Activated CD8-positive, alpha-beta T cell treated with anti-CD3 and anti-CD28 coated beads, Interleukin-2, amount 10 ng/mL, durations not matched to agents 7 days and 5 days (primary cell): ENCODE measurements around the gene MTUS2. TPM values are rescaled to one million over a fixed set of nuclear protein-coding genes. Genes with fewer than 3 reads are reported as not detected.

ENCODE experiments used
- ATAC-seq: fragments of 150-1000 bp; cut with Tn5 transposase; one replicate; pipeline ENCODE4 v1.10.0; 2021; ENCODE audit warnings: moderate library complexity
- CTCF ChIA-PET: fragments of 350-600 bp; sonication (Branson Sonifier 250); formaldehyde crosslinking; loops from one replicate; lab custom pipeline; 2021; ENCODE audit warnings: antibody characterized with exemption; lab: Charles Lee
- POLR2A ChIA-PET: fragments of 350-600 bp; sonication (Branson Sonifier 250); formaldehyde crosslinking; loops from one replicate; lab custom pipeline; 2021; ENCODE audit warnings: antibody characterized with exemption; lab: Charles Lee
- DNase-seq: peaks from one replicate; pipeline ENCODE4 v3.0.0-alpha.2; 2020
- H3K27ac Mint-ChIP-seq: one replicate; pipeline ENCODE4 v1.8.0; 2021; ENCODE audit warnings: mild to moderate bottlenecking, mixed read lengths
- H3K27me3 Mint-ChIP-seq: one replicate; pipeline ENCODE4 v1.8.0; 2021; ENCODE audit warnings: low read depth, mixed read lengths
- H3K36me3 Mint-ChIP-seq: one replicate; pipeline ENCODE4 v1.8.0; 2021; ENCODE audit warnings: low read depth, mixed read lengths
- H3K4me1 Mint-ChIP-seq: one replicate; pipeline ENCODE4 v1.8.0; 2021; ENCODE audit warnings: low read depth, mixed read lengths
- H3K4me3 Mint-ChIP-seq: one replicate; pipeline ENCODE4 v1.8.0; 2021; ENCODE audit warnings: mild to moderate bottlenecking, mixed read lengths
- H3K9me3 Mint-ChIP-seq: one replicate; pipeline ENCODE4 v1.8.0; 2022; ENCODE audit warnings: mixed read lengths; ENCODE audit not compliant: insufficient read depth
- total RNA-seq, 2 experiments: library from RNA; stranded (reverse); gene quantifications; one replicate each; pipeline ENCODE4 v1.2.3, GENCODE V29; 2021

The MTUS2 gene
- total RNA-seq, 2 experiments from 2014 or later, result not detected

GRCh38 chr13:29284726-29285125 lies 464.6 kb downstream of the MTUS2 start:
- CTCF ChIA-PET, result no interaction called here
- Mint-ChIP-seq H3K4me1 (no peaks in the 10 kb centered on the region), H3K27me3 (no peaks in the 10 kb centered on the region)

GRCh38 chr13:29287237-29287636 lies 467.1 kb downstream of the MTUS2 start:
- no peak for DNase-seq
- POLR2A ChIA-PET, result no interaction called here
- Mint-ChIP-seq H3K27ac (no peak overlapping the region), H3K27me3 (no peaks in the 10 kb centered on the region), H3K4me1 (no peaks in the 10 kb centered on the region), H3K36me3 (no peaks in the 10 kb centered on the region), H3K4me3 (no peak overlapping the region), H3K9me3 (no peaks in the 10 kb centered on the region)
- ATAC-seq, result no peak
- CTCF ChIA-PET, result no interaction called here

More at GRCh38 chr13:29284726-29285125, 464.6 kb downstream of the MTUS2 start:
- POLR2A ChIA-PET, result no interaction called here
- Mint-ChIP-seq H3K36me3 (no peaks in the 10 kb centered on the region), H3K4me3 (no peak overlapping the region), H3K9me3 (no peaks in the 10 kb centered on the region), H3K27ac (no peak overlapping the region)
- no peak for DNase-seq
- no peak for ATAC-seq

- Mint-ChIP-seq H3K27me3 (no peaks in the 10 kb centered on the region), H3K9me3 (no peaks in the 10 kb centered on the region), H3K4me1 (no peaks in the 10 kb centered on the region), H3K4me3 (no peak overlapping the region), H3K27ac (no peak overlapping the region), H3K36me3 (no peaks in the 10 kb centered on the region)
- ChIA-PET POLR2A (no interaction called here), CTCF (no interaction called here)
- no peak for DNase-seq
- ATAC-seq, result no peak
Measured at GRCh38 chr13:29292045-29292444, 471.9 kb downstream of the MTUS2 start.

GRCh38 chr13:29294821-29295220 lies 474.7 kb downstream of the MTUS2 start:
- Mint-ChIP-seq H3K36me3 (no peaks in the 10 kb centered on the region), H3K4me1 (no peaks in the 10 kb centered on the region), H3K27ac (no peak overlapping the region), H3K27me3 (no peaks in the 10 kb centered on the region), H3K9me3 (no peaks in the 10 kb centered on the region), H3K4me3 (no peak overlapping the region)
- CTCF ChIA-PET, result no interaction called here
- no peak for DNase-seq
- POLR2A ChIA-PET, result no interaction called here
- ATAC-seq, result no peak

DNA sequence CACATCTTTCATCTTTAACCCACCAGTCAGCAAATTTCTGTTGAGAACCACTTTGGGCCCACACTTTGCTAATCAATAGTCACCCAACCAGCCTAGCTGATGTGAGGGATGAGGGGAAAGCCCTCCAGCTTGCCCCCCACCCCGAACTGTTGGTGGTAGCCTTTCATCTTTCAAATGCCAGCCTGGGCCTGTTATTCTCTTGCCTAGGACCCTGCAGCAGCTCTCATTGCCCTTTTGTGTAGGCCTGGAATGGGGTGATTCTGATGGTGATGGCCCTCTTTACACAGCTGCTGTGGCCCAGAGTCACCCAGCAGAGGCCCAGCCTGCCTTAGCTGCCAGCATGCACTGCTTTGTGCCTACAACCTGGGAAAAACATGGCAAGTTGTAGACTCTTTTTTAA lies 480.9 kb downstream of the MTUS2 start:
- Mint-ChIP-seq H3K27me3 (no peaks in the 10 kb centered on the region), H3K27ac (no peak overlapping the region), H3K9me3 (peaks cover 18% of the 10 kb centered on the region), H3K36me3 (no peaks in the 10 kb centered on the region), H3K4me1 (no peaks in the 10 kb centered on the region), H3K4me3 (no peak overlapping the region)
- ChIA-PET CTCF (no interaction called here), POLR2A (no interaction called here)
- DNase-seq (no peak), ATAC-seq (no peak)

GRCh38 chr13:29304148-29304547 lies 484.0 kb downstream of the MTUS2 start:
- H3K27ac Mint-ChIP-seq, result no peak overlapping the region
- no peaks in the 10 kb centered on the region for H3K36me3 Mint-ChIP-seq
- H3K9me3 Mint-ChIP-seq, result peaks cover 18% of the 10 kb centered on the region
- H3K4me1 Mint-ChIP-seq, result no peaks in the 10 kb centered on the region
- POLR2A ChIA-PET, result no interaction called here
- no peak for ATAC-seq
- no peak for DNase-seq
- CTCF ChIA-PET, result no interaction called here
- H3K27me3 Mint-ChIP-seq, result no peaks in the 10 kb centered on the region
- no peak overlapping the region for H3K4me3 Mint-ChIP-seq

DNA sequence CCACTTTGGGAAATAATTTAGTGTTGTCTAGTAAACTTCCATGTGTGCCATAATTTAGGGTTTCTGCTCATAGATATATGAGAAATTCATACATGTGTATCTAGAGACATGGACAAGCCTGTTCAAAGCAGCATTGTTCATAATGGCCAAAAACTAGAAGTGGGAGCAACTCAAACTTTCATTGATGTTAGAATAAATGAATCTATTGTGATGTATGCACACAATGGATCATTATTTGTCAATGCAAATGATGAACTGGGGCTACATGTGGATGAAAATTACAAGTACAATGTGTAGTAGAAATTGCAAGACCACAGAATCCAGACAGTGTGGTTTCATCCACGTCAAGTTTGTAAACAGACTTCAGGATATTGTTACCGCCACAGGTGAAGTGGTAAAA lies 490.7 kb downstream of the MTUS2 start:
- Mint-ChIP-seq H3K27ac (no peak overlapping the region), H3K4me1 (no peaks in the 10 kb centered on the region), H3K4me3 (no peak overlapping the region), H3K36me3 (no peaks in the 10 kb centered on the region), H3K9me3 (no peaks in the 10 kb centered on the region), H3K27me3 (no peaks in the 10 kb centered on the region)
- POLR2A ChIA-PET, result no interaction called here
- DNase-seq, result no peak
- CTCF ChIA-PET, result no interaction called here
- no peak for ATAC-seq

DNA sequence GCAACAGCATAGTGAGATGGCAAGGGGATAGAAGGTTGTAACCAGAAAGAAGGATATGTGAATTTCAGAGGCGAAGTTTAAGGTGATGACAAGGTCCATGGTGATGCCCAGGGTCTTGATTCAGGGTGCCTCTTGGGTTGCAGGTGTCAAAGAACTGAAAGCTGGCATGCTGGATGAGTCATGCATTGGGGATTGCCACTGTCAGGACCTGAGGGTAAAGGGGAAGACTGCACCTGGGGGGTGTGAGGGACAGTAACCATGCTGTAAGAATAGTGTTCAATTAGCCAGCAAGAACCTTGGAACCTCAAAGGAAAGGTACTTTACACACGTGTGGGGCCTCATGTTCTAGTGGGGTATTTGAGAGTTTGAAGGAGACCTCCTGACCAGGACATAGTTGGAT lies 495.7 kb downstream of the MTUS2 start:
- DNase-seq (no peak), ATAC-seq (no peak)
- H3K27me3 Mint-ChIP-seq, result no peaks in the 10 kb centered on the region
- H3K9me3 Mint-ChIP-seq, result no peaks in the 10 kb centered on the region
- H3K36me3 Mint-ChIP-seq, result no peaks in the 10 kb centered on the region
- ChIA-PET CTCF (no interaction called here), POLR2A (interaction anchor here (0.7 kb wide), 1 partner anchor 1355 kb away, joined by 3 read pairs; no protein-coding TSS in a partner anchor)
- H3K4me1 Mint-ChIP-seq, result no peaks in the 10 kb centered on the region
- H3K27ac Mint-ChIP-seq, result no peak overlapping the region
- H3K4me3 Mint-ChIP-seq, result no peak overlapping the region

DNA sequence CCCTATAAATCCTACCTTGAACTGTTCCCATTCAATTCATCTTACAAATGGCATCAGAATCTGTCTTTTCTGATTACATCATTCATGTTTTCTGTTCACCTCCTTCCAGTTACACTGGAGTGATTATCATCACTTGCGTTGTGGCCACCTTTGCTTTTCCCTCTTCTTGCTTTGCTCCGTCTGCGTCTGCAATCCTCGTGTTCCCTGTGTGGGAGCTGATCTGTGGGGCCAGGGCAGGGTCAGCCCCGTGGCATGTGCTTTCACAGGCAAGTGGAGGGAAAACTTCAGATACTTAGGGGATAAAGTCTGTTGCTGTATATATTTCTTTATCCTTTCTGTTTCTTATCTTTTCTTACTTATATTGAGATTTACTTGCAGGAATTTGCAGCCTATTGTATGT lies 497.7 kb downstream of the MTUS2 start:
- ChIA-PET POLR2A (no interaction called here), CTCF (no interaction called here)
- Mint-ChIP-seq H3K27ac (no peak overlapping the region), H3K4me3 (no peak overlapping the region), H3K27me3 (no peaks in the 10 kb centered on the region), H3K4me1 (no peaks in the 10 kb centered on the region), H3K36me3 (no peaks in the 10 kb centered on the region), H3K9me3 (no peaks in the 10 kb centered on the region)
- no peak for DNase-seq
- no peak for ATAC-seq

DNA sequence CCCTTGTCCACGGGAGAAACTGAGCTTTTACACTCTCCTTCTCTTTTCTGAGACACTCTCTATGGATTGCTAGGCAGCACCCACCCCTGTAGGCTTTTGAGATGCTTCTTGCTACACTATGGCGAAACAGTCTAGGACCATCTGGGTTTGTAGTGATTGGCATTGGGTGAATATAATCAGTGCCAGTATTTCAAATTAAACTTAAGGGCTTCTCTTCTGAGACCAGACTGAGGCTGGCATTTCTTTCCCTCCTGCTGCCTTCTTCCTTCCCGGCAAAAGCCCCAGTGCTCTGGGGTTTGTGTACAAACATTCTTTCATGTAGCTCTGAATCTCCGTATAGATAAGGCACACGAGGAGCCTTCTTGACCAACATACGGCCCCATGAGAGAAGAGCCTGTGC lies 498.6 kb downstream of the MTUS2 start:
- H3K27me3 Mint-ChIP-seq, result no peaks in the 10 kb centered on the region

GRCh38 chr13:29319451-29319850 lies 499.3 kb downstream of the MTUS2 start:
- Mint-ChIP-seq H3K36me3 (no peaks in the 10 kb centered on the region), H3K4me1 (no peaks in the 10 kb centered on the region), H3K9me3 (no peaks in the 10 kb centered on the region), H3K27ac (no peak overlapping the region), H3K4me3 (no peak overlapping the region), H3K27me3 (no peaks in the 10 kb centered on the region)
- no peak for DNase-seq
- ChIA-PET POLR2A (no interaction called here), CTCF (no interaction called here)
- no peak for ATAC-seq

More for the DNA sequence above, 498.6 kb downstream of the MTUS2 start:
- Mint-ChIP-seq H3K36me3 (no peaks in the 10 kb centered on the region), H3K4me1 (no peaks in the 10 kb centered on the region), H3K4me3 (no peak overlapping the region), H3K27ac (no peak overlapping the region), H3K9me3 (no peaks in the 10 kb centered on the region)
- CTCF ChIA-PET, result no interaction called here
- no peak for DNase-seq
- POLR2A ChIA-PET, result no interaction called here
- no peak for ATAC-seq

GRCh38 chr13:29323954-29324353 lies 503.8 kb downstream of the MTUS2 start:
- H3K27ac Mint-ChIP-seq, result no peak overlapping the region
- no peak overlapping the region for H3K4me3 Mint-ChIP-seq
- POLR2A ChIA-PET, result no interaction called here
- CTCF ChIA-PET, result no interaction called here
- no peak for DNase-seq
- no peaks in the 10 kb centered on the region for H3K4me1 Mint-ChIP-seq
- H3K27me3 Mint-ChIP-seq, result no peaks in the 10 kb centered on the region
- no peak for ATAC-seq
- no peaks in the 10 kb centered on the region for H3K36me3 Mint-ChIP-seq
- no peaks in the 10 kb centered on the region for H3K9me3 Mint-ChIP-seq

- Mint-ChIP-seq H3K4me1 (no peaks in the 10 kb centered on the region), H3K4me3 (no peak overlapping the region), H3K27me3 (no peaks in the 10 kb centered on the region), H3K27ac (no peak overlapping the region), H3K9me3 (no peaks in the 10 kb centered on the region), H3K36me3 (no peaks in the 10 kb centered on the region)
- ATAC-seq (no peak), DNase-seq (no peak)
- CTCF ChIA-PET, result no interaction called here
- POLR2A ChIA-PET, result no interaction called here
Measured at GRCh38 chr13:29324601-29325000, 504.5 kb downstream of the MTUS2 start.
